HEK293 (cell line): ENCODE measurements around the gene HOXB7.

Experiments
- AEBP2 ChIP-seq: fragments of 450-650 bp; formaldehyde crosslinking; IDR thresholded peaks from 2 replicates; pipeline ENCODE4 v1.5.1; 2016; ENCODE audit warnings: missing biosample characterization, missing genetic modification characterization, borderline replicate concordance
- GLIS2 ChIP-seq: fragments of 450-650 bp; formaldehyde crosslinking; IDR thresholded peaks from 2 replicates; pipeline ENCODE4 v1.5.1; 2016; ENCODE audit warnings: missing biosample characterization, missing genetic modification characterization
- OVOL3 ChIP-seq: fragments of 450-650 bp; formaldehyde crosslinking; IDR thresholded peaks from 2 replicates; pipeline ENCODE4 v1.5.1; 2016; ENCODE audit warnings: missing biosample characterization, missing genetic modification characterization
- PATZ1 ChIP-seq: fragments of 450-650 bp; formaldehyde crosslinking; IDR thresholded peaks from 2 replicates; pipeline ENCODE4 v1.5.1; 2016; ENCODE audit warnings: missing biosample characterization, missing genetic modification characterization
- REST ChIP-seq: fragments of 450-650 bp; formaldehyde crosslinking; IDR thresholded peaks from 2 replicates; pipeline ENCODE4 v1.5.1; 2016; ENCODE audit warnings: missing biosample characterization, missing genetic modification characterization
- TCF7L2 ChIP-seq: IDR thresholded peaks from 2 replicates; pipeline ENCODE4 v1.6.1; 2011; ENCODE audit warnings: low read depth, mild to moderate bottlenecking, inconsistent platforms, low read length, moderate library complexity, borderline replicate concordance
- ZBTB10 ChIP-seq: fragments of 450-650 bp; formaldehyde crosslinking; IDR thresholded peaks from 2 replicates; pipeline ENCODE4 v1.5.1; 2016; ENCODE audit warnings: missing biosample characterization, missing genetic modification characterization
- ZBTB11 ChIP-seq: fragments of 450-650 bp; formaldehyde crosslinking; conservative IDR thresholded peaks from 2 replicates; pipeline ENCODE4 v1.5.1; 2016; ENCODE audit warnings: low read depth, missing biosample characterization, missing genetic modification characterization
- ZNF174 ChIP-seq: fragments of 450-650 bp; formaldehyde crosslinking; IDR thresholded peaks from 2 replicates; pipeline ENCODE4 v1.5.0; 2017; ENCODE audit warnings: missing biosample characterization, mild to moderate bottlenecking, missing genetic modification characterization
- ZNF24 ChIP-seq: fragments of 450-650 bp; formaldehyde crosslinking; IDR thresholded peaks from 2 replicates; pipeline ENCODE4 v1.5.1; 2016; ENCODE audit warnings: missing biosample characterization, missing genetic modification characterization
- ZNF37A ChIP-seq: fragments of 450-650 bp; IDR thresholded peaks from 2 replicates; pipeline ENCODE4 v1.5.1; 2018; ENCODE audit warnings: missing biosample characterization, missing genetic modification characterization
- ZNF426 ChIP-seq: fragments of 450-650 bp; formaldehyde crosslinking; IDR thresholded peaks from 2 replicates; pipeline ENCODE4 v1.5.1; 2017; ENCODE audit warnings: missing biosample characterization, missing genetic modification characterization, mild to moderate bottlenecking, inconsistent platforms, moderate library complexity
- ZNF513 ChIP-seq: fragments of 450-650 bp; IDR thresholded peaks from 2 replicates; pipeline ENCODE4 v1.5.1; 2018; ENCODE audit warnings: missing biosample characterization, missing genetic modification characterization
- ZNF549 ChIP-seq: fragments of 450-650 bp; IDR thresholded peaks from 2 replicates; pipeline ENCODE4 v1.5.1; 2018; ENCODE audit warnings: missing biosample characterization, missing genetic modification characterization, mild to moderate bottlenecking, inconsistent platforms, moderate library complexity
- ZNF571 ChIP-seq: fragments of 450-650 bp; formaldehyde crosslinking; IDR thresholded peaks from 2 replicates; pipeline ENCODE4 v1.5.0; 2017; ENCODE audit warnings: missing biosample characterization, missing genetic modification characterization
- ZNF610 ChIP-seq: fragments of 450-650 bp; formaldehyde crosslinking; IDR thresholded peaks from 2 replicates; pipeline ENCODE4 v1.5.1; 2016; ENCODE audit warnings: missing biosample characterization, missing genetic modification characterization, borderline replicate concordance
- ZNF660 ChIP-seq: fragments of 450-650 bp; IDR thresholded peaks from 2 replicates; pipeline ENCODE4 v1.5.1; 2018; ENCODE audit warnings: missing biosample characterization, mild to moderate bottlenecking, missing genetic modification characterization
- ZNF76 ChIP-seq: fragments of 450-650 bp; formaldehyde crosslinking; IDR thresholded peaks from 2 replicates; pipeline ENCODE4; 2016; ENCODE audit warnings: low read depth, missing biosample characterization, missing genetic modification characterization, borderline replicate concordance
- ZNF837 ChIP-seq: fragments of 450-650 bp; formaldehyde crosslinking; IDR thresholded peaks from 2 replicates; pipeline ENCODE4 v1.5.1; 2016; ENCODE audit warnings: missing biosample characterization, missing genetic modification characterization
- ZSCAN16 ChIP-seq: fragments of 450-650 bp; formaldehyde crosslinking; IDR thresholded peaks from 2 replicates; pipeline ENCODE4 v1.5.1; 2016; ENCODE audit warnings: missing biosample characterization, missing genetic modification characterization

Gene HOXB7

GRCh38 chr17:48615047-48615962 is 4.5 kb upstream of the HOXB7 start, which contains the start of gene HOXB8 (continued):
- TF ChIP-seq REST (tag by site-specific recombination) (no peak), AEBP2 (tag by site-specific recombination) (no peak), ZNF549 (tag by site-specific recombination) (no peak), ZNF571 (tag by site-specific recombination) (no peak), ZNF24 (tag by site-specific recombination) (no peak), ZNF37A (tag by site-specific recombination) (no peak), ZNF76 (tag by site-specific recombination) (no peak), ZBTB10 (tag by site-specific recombination) (peak; percentile 64; the same call in 1 of the 2 replicates), ZNF837 (tag by site-specific recombination) (no peak), ZNF174 (tag by site-specific recombination) (no peak), TCF7L2 (peak; percentile 75), ZNF610 (tag by site-specific recombination) (peak; percentile 48; the same call in 1 of the 2 replicates), PATZ1 (peak; percentile 65; the same call in 1 of the 2 replicates), ZNF660 (peak; percentile 53), ZSCAN16 (no peak), ZBTB11 (no peak), OVOL3 (tag by site-specific recombination) (peak; percentile 62; the same call in 1 of the 2 replicates), ZNF513 (tag by site-specific recombination) (no peak), GLIS2 (no peak), ZNF426 (no peak)
